HG03039 (cell line): ENCODE measurements around the gene BICD1.

Experiments
- ATAC-seq: cut with Tn5 transposase; IDR thresholded peaks from one replicate; pipeline ENCODE4 v1.9.1; 2021; ENCODE audit warnings: mild to moderate bottlenecking, moderate library complexity; ENCODE audit not compliant: unreplicated experiment

Gene BICD1

DNA sequence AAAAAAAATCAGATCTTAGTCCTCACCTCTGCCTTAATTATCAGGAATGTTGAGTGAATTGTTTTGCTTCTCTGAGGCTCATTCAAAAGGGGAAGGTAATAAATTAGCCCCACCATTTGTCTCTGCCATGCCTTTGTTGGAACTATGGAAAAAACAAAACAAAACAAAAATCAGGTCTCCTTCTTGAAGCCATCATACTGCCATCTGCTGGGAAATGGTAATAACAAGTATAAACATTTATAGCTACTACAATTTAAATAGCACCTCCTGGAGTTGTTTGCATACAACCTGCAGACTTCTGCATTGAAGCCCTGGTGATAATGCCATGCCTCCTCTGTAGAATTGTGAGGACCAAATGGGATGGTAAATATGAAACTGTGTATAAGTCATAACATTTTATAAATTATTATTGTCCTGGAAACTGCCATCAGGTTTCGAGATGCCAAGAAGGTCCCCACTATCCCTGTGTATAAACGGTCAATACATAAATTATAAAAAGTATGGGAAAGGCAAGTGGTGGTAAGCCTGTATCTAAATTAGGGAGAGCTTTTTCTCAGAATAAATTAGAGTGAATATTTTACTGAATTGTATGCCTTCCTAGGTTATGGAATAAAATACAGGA, 205.5 kb downstream of the BICD1 start:
- no peak for ATAC-seq

GRCh38 chr12:32322354-32322753, 215.7 kb downstream of the BICD1 start:
- no peak for ATAC-seq

DNA sequence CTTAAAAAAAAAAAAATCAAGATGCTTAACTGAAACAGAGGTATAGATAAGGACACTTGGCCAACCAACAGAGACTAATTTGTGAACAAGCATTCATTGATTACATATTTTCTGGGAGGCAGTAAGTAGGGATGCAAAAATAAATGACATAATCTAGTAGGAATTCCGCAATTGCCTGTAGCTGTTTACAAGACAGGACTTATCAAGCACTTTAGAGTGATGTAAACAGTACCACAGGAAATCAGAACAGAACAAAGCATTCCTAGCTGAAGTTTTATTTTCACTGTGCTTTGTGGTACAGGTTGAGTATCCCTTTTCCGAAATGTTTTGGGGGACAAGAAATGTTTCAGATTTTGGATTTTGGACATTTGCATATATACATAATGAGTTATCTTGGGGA, 224.5 kb downstream of the BICD1 start:
- no peak for ATAC-seq

- no peak for ATAC-seq
Observed at GRCh38 chr12:32332446-32332845, 225.8 kb downstream of the BICD1 start.

GRCh38 chr12:32334371-32334777, 227.7 kb downstream of the BICD1 start:
- no peak for ATAC-seq

DNA sequence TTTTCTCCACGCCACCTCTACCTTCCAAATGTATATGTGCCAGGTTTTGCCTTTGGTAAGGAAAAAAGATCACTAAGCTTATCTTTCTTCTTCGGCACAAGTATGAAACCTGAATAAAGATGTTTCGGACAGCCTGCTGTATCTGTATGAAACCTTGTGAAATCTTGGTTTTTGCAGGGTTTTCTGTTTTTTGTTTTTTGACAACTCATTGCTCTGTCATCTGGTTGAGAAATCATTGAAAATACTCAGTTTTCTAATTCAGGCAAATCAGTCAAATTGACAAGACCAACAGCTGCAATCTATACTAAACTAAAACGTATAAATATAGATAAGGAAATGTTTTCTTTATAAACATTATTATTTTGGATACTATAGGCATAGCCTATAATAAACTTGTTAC, 229.6 kb downstream of the BICD1 start:
- ATAC-seq: no peak

DNA sequence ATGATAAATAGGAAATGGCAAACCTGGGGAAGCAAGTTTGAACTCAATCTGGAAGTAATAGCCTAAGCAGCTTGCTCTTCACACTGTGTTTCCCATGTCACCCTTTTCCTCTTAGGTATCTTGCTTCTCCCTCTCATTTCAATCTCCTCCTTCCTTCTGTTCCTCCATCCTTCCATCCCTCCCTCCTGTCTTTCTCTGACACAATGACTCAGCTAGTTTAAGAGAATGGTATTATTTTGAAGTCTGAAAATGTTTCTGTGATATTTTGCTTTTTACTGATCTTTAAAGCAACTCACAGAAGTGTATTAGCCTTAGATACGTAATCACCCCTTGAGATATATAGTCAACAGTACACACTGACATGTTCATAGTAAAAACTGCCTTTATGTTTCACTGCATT, 236.8 kb downstream of the BICD1 start:
- no peak for ATAC-seq

DNA sequence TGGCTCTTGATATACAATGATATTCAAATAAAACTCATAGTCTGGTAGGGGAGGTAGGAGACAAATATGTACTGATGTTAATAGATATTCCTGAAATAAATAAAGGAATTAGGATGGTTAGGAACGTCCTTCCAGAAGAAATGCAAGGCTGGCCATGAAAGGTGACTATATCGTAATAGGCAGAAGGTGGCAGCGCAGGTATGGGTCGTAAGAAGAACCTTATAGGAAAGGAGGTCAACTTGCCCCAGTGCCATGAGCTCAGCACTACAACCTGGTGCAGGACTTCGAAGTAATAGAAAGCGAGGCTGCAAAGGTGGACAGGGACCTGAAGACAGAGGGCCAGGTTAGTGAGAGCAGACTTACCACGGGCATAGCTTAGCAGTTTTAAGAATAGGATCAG, 237.4 kb downstream of the BICD1 start:
- ATAC-seq: no peak

DNA sequence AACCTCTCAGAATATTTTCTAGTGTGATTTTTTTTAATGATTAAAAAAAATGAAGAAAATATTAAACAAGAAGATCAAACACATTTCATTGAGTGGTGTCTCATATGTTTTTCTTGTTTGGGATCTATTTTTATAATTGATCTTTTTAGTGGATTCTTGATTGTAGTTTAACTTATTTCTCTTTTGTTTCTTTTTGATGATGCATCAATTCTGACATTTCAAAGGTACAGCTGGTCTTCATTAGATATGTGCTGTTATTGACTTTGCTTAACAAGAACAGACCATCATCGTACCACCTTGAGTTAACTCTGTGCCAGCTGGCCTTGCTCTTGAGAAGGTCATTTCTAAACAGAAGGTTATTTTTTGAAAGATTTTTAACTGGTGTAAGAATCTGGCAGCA, 246.9 kb downstream of the BICD1 start:
- ATAC-seq: no peak

DNA sequence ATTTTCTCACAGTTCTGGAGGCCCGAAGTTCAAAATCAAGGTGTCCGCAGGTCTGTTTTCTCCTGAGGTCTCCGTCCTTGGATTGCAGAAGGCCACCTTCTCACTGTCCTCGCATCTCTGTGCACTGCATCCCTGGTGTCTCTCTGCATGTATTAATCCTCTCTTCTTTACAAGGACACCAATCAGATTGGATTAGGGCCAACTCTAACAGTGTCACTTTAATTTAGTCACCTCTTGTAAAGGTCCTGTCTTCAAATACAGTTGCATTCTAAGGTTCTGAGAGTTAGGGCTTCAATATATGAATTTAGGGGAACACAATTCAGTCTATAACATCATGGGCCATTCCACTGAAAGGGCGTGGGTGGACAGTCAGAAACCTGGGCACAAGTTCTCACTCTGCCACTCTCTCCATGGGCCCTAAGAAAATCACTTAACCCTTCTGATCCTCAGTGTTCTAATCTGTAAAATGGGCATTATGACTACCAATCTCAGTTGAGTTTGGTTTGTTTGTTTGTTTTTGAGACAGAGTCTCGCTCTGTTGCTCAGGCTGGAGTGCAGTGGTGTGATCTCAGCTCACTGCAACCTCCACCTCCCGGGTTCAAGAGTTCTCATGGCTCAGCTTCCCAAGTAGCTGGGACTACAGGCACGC, 251.1 kb downstream of the BICD1 start:
- ATAC-seq: no peak

GRCh38 chr12:32360956-32361355, 254.3 kb downstream of the BICD1 start:
- ATAC-seq: no peak

GRCh38 chr12:32362892-32363291, 256.2 kb downstream of the BICD1 start:
- ATAC-seq: no peak

GRCh38 chr12:32365473-32366064, 258.9 kb downstream of the BICD1 start:
- no peak for ATAC-seq

GRCh38 chr12:32366714-32367113, 260.1 kb downstream of the BICD1 start:
- ATAC-seq: no peak

DNA sequence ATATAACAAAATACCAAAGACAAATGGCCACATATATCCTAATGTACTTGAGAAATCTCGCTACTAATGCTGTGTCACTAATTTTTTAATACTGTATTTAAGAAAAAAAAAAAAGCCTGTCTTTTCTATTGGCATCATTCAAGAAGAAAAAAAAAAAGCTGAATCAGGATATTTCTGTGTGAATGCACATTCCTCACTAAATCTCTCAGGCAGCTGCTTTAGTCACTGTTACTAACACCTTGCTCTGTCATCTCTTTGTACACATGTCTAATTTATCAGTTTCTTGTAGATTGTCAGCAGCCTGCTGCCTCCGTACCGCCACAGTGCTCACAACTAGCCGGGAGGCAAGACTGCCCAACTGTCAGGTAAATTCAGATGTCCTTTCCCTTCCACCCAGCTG, 260.7 kb downstream of the BICD1 start:
- no peak for ATAC-seq

DNA sequence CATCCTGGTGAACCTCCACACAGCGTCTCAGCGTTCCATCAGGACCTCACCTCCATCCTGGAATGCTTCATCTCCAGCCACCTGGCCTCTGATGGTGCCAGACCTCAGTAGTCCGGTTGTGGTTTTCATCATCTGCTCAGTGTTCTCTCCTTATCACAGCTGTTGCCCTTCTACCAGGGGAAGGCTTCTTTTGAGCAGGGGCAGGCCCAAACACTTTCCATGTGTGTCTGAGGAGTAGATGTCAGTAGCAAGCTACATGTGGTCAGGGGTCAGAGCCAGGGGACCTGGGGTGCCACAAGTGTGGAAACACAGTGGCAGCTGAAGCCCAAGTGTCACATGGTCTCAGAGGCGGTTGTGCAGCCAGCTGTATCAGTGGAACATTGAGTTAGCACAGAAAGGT, 262.6 kb downstream of the BICD1 start:
- ATAC-seq: no peak

GRCh38 chr12:32377344-32378055, 270.9 kb downstream of the BICD1 start:
- no peak for ATAC-seq

GRCh38 chr12:32379213-32379612, 272.6 kb downstream of the BICD1 start:
- ATAC-seq: no peak

DNA sequence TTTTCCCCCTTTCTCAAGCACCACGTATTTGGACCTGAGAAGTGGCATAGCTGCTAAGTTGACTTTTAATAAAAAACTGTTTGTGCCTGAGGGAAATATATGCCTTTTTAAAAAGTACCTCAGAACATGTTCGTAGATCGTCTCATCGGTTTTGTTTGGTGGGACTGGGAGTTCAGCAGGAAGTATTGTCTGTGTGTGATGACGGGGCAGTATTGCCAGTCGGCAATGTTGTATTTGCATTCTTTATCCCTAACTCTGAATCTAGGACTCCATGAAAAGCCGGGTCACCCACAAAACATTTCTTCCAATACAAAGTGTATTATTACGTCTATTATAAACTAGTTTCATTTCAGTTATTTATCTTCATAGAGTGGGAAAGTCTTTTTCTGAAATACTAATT, 273.0 kb downstream of the BICD1 start:
- no peak for ATAC-seq

DNA sequence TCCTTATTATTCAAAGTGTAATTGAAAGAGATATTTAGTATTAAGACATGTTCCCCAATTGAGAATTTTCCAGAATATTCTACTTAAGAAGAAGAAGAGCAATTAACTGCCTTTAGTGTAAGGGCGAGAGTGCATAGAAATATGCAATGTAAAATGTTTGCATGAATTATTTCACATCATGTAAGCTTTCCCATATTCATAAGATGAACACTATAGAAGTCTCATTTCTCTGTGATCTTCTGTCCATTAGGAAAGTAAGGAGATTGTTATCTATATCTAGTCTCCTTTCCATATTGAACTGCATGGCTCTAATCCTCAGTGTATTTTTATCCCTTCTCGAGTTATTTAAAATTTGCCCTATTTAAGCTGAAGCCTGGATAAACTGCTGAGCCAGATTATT, 275.6 kb downstream of the BICD1 start:
- ATAC-seq: no peak

- no peak for ATAC-seq
Observed at GRCh38 chr12:32390572-32391219, 284.0 kb downstream of the BICD1 start.
